IPS-15b (cell line): ENCODE measurements around the gene DENND2A.
"Not testable (repeated sequence)": the region's sequence is repeated elsewhere in the genome, so short reads cannot be mapped to it uniquely, and the experiment has no call there.

Source experiments
- H3K27me3 ChIP-seq: one replicate; pipeline ENCODE4 v1.6.1; 2013; ENCODE audit warnings: low read length; ENCODE audit not compliant: control insufficient read depth, insufficient read depth
- H3K36me3 ChIP-seq: one replicate; pipeline ENCODE4 v1.6.1; 2013; ENCODE audit warnings: low read length; ENCODE audit not compliant: control insufficient read depth, insufficient read depth
- H3K4me1 ChIP-seq: one replicate; pipeline ENCODE4 v1.6.1; 2013; ENCODE audit warnings: mild to moderate bottlenecking, low read length; ENCODE audit not compliant: control insufficient read depth, insufficient read depth
- H3K4me3 ChIP-seq: one replicate; pipeline ENCODE4 v1.5.1; 2013; ENCODE audit warnings: low read depth, low read length
- H3K9ac ChIP-seq: one replicate; pipeline ENCODE4 v1.6.1; 2013; ENCODE audit warnings: low read depth, mild to moderate bottlenecking, low read length
- H3K9me3 ChIP-seq: one replicate; pipeline ENCODE4 v1.6.1; 2013; ENCODE audit warnings: mild to moderate bottlenecking, low read length; ENCODE audit not compliant: control insufficient read depth, insufficient read depth

Gene DENND2A

DNA sequence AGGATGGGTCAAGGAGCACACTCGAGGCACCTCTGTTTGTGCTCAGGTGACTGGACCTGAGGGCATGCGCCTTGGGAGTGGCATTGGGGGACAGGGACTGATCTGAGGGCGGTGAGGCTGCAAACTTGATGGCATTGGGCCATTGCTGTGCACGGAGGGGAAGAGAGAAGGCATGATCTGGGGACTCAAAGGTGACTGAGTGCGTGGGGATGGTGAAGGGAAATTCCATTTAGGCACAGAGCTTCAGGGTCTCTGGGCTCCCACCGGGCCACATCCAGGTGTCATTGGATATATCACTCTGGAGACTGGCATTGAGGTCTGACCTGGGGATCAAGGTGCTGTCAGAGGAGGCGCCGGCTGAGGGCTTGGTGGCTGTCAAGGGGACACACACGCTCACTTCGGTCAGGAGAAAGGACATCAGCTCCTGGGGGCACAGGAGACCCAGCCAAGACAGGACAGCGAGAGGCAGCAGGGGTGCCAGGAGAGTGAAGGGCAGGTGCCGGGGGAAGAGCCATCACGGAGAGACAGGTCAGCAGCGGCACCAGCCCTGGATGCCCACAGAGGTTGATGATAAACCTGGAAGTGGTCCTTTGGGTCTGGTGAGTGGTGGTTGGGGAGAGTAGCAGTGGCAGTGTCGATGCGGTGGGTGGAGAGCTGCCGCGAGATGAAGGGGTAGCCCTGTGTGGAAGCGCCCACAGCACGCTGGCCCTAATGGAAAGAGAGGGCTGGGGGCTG lies 37.6 kb upstream of the DENND2A start:
- Histone ChIP-seq H3K4me3 (no peak overlapping the region), H3K36me3 (peaks cover 8% of the 10 kb centered on the region), H3K4me1 (peaks cover 2% of the 10 kb centered on the region), H3K27me3 (peaks cover 4% of the 10 kb centered on the region), H3K9ac (no peak overlapping the region), H3K9me3 (no peaks in the 10 kb centered on the region)

DNA sequence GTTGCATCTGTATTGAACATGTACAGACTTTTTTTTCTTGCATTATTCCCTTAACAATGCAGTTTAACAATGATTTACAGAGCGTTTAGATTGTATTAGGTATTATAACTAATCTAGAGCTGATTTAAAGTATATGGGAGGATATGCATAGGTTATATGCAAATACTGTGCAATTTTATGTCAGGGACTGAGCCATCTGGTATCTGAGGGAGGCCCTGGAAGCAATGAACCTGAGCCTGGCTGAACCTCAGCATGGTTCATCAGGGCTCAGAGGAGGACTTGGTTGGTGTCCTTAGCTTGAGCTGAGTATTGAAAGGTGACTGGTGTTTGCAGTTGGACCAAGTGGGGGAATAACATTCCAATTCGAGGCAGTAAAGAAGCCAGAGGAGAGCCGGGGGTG lies 36.9 kb upstream of the DENND2A start:
- peaks cover 4% of the 10 kb centered on the region for H3K27me3 ChIP-seq
- no peak overlapping the region for H3K9ac ChIP-seq
- no peaks in the 10 kb centered on the region for H3K9me3 ChIP-seq
- H3K36me3 ChIP-seq = peaks cover 8% of the 10 kb centered on the region
- H3K4me1 ChIP-seq = peaks cover 2% of the 10 kb centered on the region
- no peak overlapping the region for H3K4me3 ChIP-seq

DNA sequence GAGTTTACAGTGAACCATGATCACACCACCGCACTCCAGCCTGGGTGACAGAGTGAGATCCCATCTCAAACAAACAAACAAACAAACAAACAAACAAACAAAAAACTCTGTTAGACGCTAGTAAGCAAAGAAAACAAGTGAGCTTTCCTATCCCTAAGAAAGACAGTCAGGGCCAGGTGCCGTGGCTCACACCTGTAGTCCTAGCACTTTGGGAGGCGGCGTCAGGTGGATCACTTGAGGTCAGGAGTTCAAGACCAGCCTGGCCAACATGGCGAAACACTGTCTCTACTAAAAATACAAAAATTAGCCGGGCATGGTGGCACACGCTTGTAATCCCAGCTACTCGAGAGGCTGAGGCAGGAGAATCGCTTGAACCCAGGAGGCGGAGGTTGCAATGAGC lies 36.3 kb upstream of the DENND2A start:
- H3K4me1 ChIP-seq, H3K36me3 ChIP-seq, H3K9me3 ChIP-seq, H3K4me3 ChIP-seq, H3K9ac ChIP-seq, H3K27me3 ChIP-seq: not testable (repeated sequence)

DNA sequence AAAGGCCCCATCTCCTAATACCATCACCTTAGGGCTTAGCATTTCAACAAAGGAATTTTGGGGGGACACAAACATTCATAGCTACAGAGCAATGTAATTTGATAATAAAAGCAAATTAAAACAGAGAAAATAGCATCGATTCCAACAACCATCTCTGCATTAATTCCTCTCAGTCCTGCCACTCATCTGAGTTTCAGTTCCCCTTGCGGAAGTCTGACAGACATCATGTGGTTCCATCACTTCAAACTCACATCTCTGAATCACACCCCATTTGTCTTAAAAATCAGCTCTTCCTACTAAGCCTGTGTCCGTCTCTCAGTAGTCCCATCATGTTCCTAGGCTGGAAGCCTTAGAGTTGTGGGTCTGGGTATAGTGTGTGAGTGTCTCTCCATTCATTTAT lies 35.7 kb upstream of the DENND2A start:
- peaks cover 2% of the 10 kb centered on the region for H3K4me1 ChIP-seq
- no peak overlapping the region for H3K4me3 ChIP-seq
- H3K9ac ChIP-seq = no peak overlapping the region
- H3K36me3 ChIP-seq = peaks cover 8% of the 10 kb centered on the region
- H3K9me3 ChIP-seq = no peaks in the 10 kb centered on the region
- H3K27me3 ChIP-seq = peaks cover 4% of the 10 kb centered on the region

DNA sequence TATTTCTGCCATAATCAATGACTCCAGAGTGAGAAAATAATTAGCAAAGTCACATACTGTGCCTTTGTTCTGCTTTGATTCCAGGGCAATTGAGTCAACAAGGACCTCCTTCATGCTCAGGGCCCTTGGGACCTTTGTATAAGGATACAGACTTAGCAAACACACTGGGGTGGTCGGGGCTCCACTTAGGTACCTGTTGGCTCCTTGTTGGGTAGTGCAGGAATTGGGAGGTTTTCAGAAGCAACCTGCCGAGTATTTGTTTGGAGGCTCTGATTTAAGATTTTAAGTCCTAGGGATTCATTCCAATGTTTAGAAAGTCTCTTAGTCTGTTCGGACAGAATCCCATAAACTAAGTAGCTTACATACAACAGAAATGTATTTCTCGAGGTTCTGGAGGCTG lies 35.1 kb upstream of the DENND2A start:
- Histone ChIP-seq H3K9ac (no peak overlapping the region), H3K4me1 (peaks cover 2% of the 10 kb centered on the region), H3K27me3 (peaks cover 4% of the 10 kb centered on the region), H3K4me3 (no peak overlapping the region), H3K9me3 (no peaks in the 10 kb centered on the region), H3K36me3 (peaks cover 6% of the 10 kb centered on the region)

DNA sequence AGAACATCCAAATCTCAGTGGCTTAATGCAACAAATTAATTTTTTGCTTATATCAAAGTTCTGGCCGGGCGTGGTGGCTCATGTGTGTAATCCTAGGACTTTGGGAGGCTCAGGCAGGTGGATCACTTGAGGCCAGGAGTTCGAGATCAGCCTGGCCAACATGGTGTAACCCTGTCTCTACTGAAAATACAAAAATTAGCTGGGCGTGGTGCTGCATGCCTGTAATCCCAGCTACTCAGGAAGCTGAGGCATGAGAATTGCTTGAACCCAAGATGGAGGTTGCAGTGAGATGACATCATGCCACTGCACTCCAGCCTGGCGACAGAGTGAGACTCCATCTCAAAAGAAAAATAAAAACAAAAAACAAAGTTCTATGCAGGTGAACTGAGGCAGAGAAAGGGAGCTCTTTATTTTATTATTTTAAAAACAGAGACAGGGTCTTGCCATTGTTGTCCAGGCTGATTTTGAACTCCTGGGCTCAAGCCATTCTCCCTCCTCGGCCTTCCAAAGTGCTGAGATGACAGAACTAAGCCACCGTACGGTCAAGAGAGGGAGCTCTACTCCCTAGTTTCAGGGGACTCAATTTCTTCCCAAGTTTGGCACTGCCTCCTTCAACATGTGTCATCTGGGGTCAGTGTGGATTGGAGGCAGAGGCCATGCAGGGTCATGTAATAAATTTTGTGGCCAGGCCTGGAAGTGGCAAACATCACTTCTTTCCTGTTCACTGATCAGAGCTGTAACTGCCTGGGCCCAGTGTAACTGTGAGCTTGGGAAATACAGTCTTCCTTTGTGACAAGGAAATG lies 34.5 kb upstream of the DENND2A start:
- Histone ChIP-seq H3K9me3 (no peaks in the 10 kb centered on the region), H3K4me3 (no peak overlapping the region), H3K27me3 (peaks cover 4% of the 10 kb centered on the region), H3K4me1 (peaks cover 2% of the 10 kb centered on the region), H3K9ac (no peak overlapping the region), H3K36me3 (peaks cover 6% of the 10 kb centered on the region)

DNA sequence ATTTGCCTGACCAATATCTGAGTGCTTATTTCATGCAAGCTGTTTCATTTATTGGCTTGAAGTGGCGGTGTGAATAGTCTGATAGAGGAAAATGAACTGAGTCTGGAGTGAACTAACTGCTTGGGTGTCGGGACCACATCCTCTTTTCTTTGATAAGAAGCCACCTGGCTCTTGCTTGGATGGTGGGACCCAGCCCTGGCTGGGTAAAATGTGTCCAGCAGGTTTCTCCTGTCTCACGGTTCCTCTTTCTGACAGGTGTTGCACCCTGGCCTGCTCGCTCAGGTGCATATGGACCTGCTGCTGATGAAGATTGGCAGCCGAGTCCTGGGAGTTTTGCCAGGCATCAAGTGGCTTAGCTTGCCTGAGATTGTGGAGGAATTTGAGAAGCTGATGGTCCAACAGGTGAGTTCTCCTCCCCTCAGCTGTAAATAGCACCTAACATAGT lies 33.8 kb upstream of the DENND2A start:
- Histone ChIP-seq H3K4me1 (peaks cover 2% of the 10 kb centered on the region), H3K36me3 (peaks cover 6% of the 10 kb centered on the region), H3K27me3 (peaks cover 4% of the 10 kb centered on the region), H3K9me3 (no peaks in the 10 kb centered on the region), H3K9ac (no peak overlapping the region), H3K4me3 (no peak overlapping the region)

DNA sequence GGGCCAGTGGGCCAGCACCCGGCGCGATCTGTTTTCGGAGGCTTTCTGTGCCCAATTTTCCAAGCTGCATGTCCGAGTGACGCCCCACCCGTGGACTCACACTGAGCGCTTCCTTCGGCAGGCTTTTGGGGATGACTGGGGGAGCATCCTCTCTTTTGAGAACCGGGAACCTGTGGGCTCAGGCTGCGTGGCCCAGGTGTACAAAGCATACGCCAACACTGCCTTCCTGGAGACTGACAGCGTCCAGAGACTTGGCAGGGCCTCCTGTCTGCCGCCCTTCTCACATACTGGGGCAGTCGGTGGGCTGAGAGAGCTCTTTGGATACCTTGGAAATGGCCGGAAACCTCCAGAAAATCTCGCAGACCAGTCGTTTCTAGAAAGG lies 33.2 kb upstream of the DENND2A start:
- Histone ChIP-seq H3K4me3 (peak overlapping the region; percentile 79), H3K4me1 (peaks cover 2% of the 10 kb centered on the region), H3K9me3 (no peaks in the 10 kb centered on the region), H3K36me3 (peaks cover 3% of the 10 kb centered on the region), H3K27me3 (peaks cover 4% of the 10 kb centered on the region), H3K9ac (no peak overlapping the region)

DNA sequence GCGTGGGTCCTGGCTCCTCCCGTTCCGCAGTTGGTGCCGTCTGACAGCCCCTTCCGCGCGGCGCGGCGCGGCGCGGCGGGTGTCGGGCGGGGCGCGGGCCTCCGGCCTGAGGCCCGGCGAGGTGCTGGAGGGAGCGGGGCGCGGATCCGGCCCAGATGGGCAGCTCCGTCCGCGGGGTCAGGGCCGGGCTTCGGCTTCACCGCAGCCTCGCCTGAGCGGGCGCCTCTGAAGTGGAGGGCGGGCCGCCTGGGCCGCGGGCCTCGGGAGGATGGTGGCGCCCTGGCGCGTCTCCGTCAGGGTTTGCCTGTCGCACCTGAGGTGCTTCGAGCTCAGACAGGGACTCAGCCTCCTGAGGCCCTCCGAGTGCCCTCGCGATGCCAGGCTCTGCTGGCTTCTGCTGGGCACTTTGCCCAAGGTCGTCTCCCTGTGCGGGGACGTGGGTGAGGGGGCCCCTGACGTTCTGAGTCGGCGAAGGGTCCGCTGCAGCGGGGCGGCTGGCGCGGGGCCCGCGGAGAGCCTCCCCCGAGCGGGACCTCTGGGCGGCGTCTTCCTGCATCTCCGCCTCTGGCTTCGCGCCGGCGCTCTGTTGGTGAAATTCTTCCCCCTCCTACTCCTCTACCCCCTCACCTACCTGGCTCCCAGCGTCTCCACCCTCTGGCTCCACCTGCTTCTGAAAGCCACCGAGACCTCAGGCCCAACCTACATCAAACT lies 32.6 kb upstream of the DENND2A start:
- peak overlapping the region; percentile 79 for H3K4me3 ChIP-seq
- H3K27me3 ChIP-seq = peaks cover 4% of the 10 kb centered on the region
- H3K9ac ChIP-seq = peak overlapping the region; percentile 79
- H3K36me3 ChIP-seq = peaks cover 1% of the 10 kb centered on the region
- H3K4me1 ChIP-seq = peaks cover 2% of the 10 kb centered on the region
- H3K9me3 ChIP-seq = no peaks in the 10 kb centered on the region

DNA sequence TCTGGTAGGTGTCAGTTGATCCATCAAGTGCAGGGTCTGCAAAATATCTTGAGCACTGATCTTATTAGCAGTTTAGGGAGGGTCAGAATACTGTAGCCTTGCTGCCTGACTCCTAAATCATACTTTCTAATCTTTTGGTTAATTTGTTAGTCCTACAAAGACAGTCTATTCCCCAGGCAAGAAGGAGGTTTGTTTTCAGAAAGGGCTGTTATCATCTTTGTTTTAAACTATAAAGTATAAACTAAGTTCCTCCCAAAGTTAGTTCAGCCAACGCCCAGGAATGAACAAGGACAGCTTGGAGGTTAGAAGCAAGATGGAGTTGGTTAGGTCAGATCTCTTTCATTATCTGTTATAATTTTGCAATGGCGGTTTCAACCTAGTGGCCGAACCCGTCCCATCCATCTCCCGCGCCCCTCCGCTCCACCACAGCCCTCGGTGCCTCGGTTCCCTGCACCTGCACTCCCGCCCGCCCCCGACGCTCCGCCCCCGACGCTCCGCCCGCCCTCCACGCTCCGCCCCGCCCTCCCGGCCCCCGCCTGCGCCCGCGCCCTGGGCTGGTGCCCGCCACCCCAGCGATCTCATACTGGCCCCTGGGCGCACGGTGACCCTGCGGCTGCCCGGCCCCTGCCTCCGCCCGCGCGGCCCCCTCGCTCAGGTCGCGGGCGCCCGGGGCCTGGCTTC lies 31.9 kb upstream of the DENND2A start, which contains the start of gene ADCK2:
ADCK2 (plus strand) TSS at position 564 of the 681 bp plus-strand sequence. CDS start 386 bp downstream, outside the sequence.
- H3K36me3 ChIP-seq = no peaks in the 10 kb centered on the region
- no peaks in the 10 kb centered on the region for H3K9me3 ChIP-seq
- H3K9ac ChIP-seq = peak within 1 kb of the TSS; percentile 79
- peaks cover 4% of the 10 kb centered on the region for H3K27me3 ChIP-seq
- H3K4me3 ChIP-seq = peak within 1 kb of the TSS; percentile 79
- H3K4me1 ChIP-seq = peaks cover 2% of the 10 kb centered on the region

DNA sequence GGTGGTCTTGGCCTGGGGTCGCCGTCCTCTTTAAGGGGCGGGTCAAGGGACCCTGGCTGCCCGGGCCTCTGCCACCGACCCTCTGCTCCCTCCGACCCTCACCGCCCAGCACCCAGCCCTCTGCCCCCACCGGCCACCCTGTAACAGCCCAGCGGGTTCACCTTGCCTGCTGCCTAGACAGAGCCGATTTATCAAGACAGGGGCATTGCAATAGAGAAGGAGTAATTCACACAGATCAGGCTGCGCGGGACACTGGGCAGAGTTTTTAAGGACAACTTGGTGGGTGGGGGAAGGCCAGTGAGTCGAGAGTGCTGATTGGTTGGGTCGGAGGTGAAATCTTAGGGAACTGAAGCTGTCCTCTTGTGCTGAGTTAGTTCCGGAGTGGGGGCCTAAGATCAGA lies 31.4 kb upstream of the DENND2A start:
- no peak overlapping the region for H3K9ac ChIP-seq
- peak overlapping the region; percentile 28 for H3K4me3 ChIP-seq
- no peaks in the 10 kb centered on the region for H3K36me3 ChIP-seq
- no peaks in the 10 kb centered on the region for H3K9me3 ChIP-seq
- peaks cover 4% of the 10 kb centered on the region for H3K27me3 ChIP-seq
- H3K4me1 ChIP-seq = peaks cover 2% of the 10 kb centered on the region
